ENCODE data around the gene CALML5. TPM values are rescaled to one million over a fixed set of nuclear protein-coding genes. Genes with fewer than 3 reads are reported as not detected.

CALML5 gene
- total RNA-seq, 1 donor from 2014 or later, result not detected

GRCh38 chr10:5526691-5527331, 27.4 kb upstream of the CALML5 start:
- DNase-seq (ENCODE audit: low spot score), result peak; percentile 53
- Mint-ChIP-seq H3K36me3 (ENCODE audit: low read depth) (no peaks in the 10 kb centered on the region), H3K4me3 (ENCODE audit: unreplicated experiment) (no peak overlapping the region), H3K27ac (ENCODE audit: unreplicated experiment) (no peak overlapping the region), H3K4me1 (ENCODE audit: low read depth) (no peaks in the 10 kb centered on the region), H3K27me3 (ENCODE audit: low read depth) (no peaks in the 10 kb centered on the region), H3K9me3 (ENCODE audit: low read depth) (no peaks in the 10 kb centered on the region)
- TF ChIP-seq CTCF (IDR thresholded peaks at IDR 0.05), result no peak

- no peaks in the 10 kb centered on the region for H3K27me3 Mint-ChIP-seq (ENCODE audit: low read depth)
- no peak for TF ChIP-seq CTCF (IDR thresholded peaks at IDR 0.05)
- H3K9me3 Mint-ChIP-seq (ENCODE audit: low read depth), result no peaks in the 10 kb centered on the region
- peak; percentile 77 for DNase-seq (ENCODE audit: low spot score)
- no peak overlapping the region for H3K4me3 Mint-ChIP-seq (ENCODE audit: unreplicated experiment)
- no peaks in the 10 kb centered on the region for H3K36me3 Mint-ChIP-seq (ENCODE audit: low read depth)
- H3K27ac Mint-ChIP-seq (ENCODE audit: unreplicated experiment), result no peak overlapping the region
- H3K4me1 Mint-ChIP-seq (ENCODE audit: low read depth), result no peaks in the 10 kb centered on the region
These were observed 26.4 kb upstream of the CALML5 start for GRCh38 chr10:5525561-5526341.

- H3K9me3 Mint-ChIP-seq (ENCODE audit: low read depth), result no peaks in the 10 kb centered on the region
- H3K27me3 Mint-ChIP-seq (ENCODE audit: low read depth), result no peaks in the 10 kb centered on the region
- H3K36me3 Mint-ChIP-seq (ENCODE audit: low read depth), result no peaks in the 10 kb centered on the region
- no peak within 1 kb of the TSS for H3K4me3 Mint-ChIP-seq (ENCODE audit: unreplicated experiment)
- TF ChIP-seq CTCF (IDR thresholded peaks at IDR 0.05), result no peak
- H3K27ac Mint-ChIP-seq (ENCODE audit: unreplicated experiment), result no peak within 1 kb of the TSS
- no peaks in the 10 kb centered on the region for H3K4me1 Mint-ChIP-seq (ENCODE audit: low read depth)
- DNase-seq (ENCODE audit: low spot score), result peak; percentile 93
These were observed 25.5 kb upstream of the CALML5 start, which contains the start of gene CALML3 for GRCh38 chr10:5524641-5525560. TSS of gene CALML3 (plus strand) at chr10:5524961. CDS start at chr10:5525086, 125 bp downstream.

- Mint-ChIP-seq H3K27me3 (ENCODE audit: low read depth) (no peaks in the 10 kb centered on the region), H3K9me3 (ENCODE audit: low read depth) (no peaks in the 10 kb centered on the region), H3K36me3 (ENCODE audit: low read depth) (no peaks in the 10 kb centered on the region), H3K4me1 (ENCODE audit: low read depth) (no peaks in the 10 kb centered on the region), H3K27ac (ENCODE audit: unreplicated experiment) (no peak overlapping the region), H3K4me3 (ENCODE audit: unreplicated experiment) (no peak overlapping the region)
- peak; percentile 59 for DNase-seq (ENCODE audit: low spot score)
- no peak for TF ChIP-seq CTCF (IDR thresholded peaks at IDR 0.05)
These were observed 24.6 kb upstream of the CALML5 start for GRCh38 chr10:5523796-5524574.
